Retinal pigment epithelial cell (primary cell): ENCODE measurements around the gene ATP1A2.

ENCODE experiments used
- DNase-seq: peaks from one replicate; pipeline ENCODE4 v3.0.0-alpha.2; 2010; ENCODE audit warnings: low read depth
- H3K4me3 ChIP-seq: 2 replicates; pipeline ENCODE4 v1.5.1; 2011; ENCODE audit warnings: mild to moderate bottlenecking, low read length, control low read depth, moderate library complexity
- CTCF ChIP-seq: conservative IDR thresholded peaks from 2 replicates; pipeline ENCODE4 v1.5.1; 2011; ENCODE audit warnings: low read depth, low read length, control low read depth, inconsistent platforms

ATP1A2 gene

GRCh38 chr1:160115545-160116282 lies at the start of gene ATP1A2:
Gene ATP1A2, plus strand, starts transcription at chr1:160115759. Its CDS starts 103 bp downstream, at chr1:160115862.
- no peak for DNase-seq
- no peak within 1 kb of the TSS for H3K4me3 ChIP-seq
- TF ChIP-seq CTCF: no peak

- H3K4me3 ChIP-seq: no peak overlapping the region
- TF ChIP-seq CTCF: no peak
- DNase-seq: no peak
These were observed 48.5 kb upstream of the ATP1A2 start for GRCh38 chr1:160066829-160067745.

GRCh38 chr1:160068225-160068624 lies 47.3 kb upstream of the ATP1A2 start:
- no peak for TF ChIP-seq CTCF
- no peak for DNase-seq
- no peak overlapping the region for H3K4me3 ChIP-seq

- DNase-seq: no peak
- H3K4me3 ChIP-seq: peak within 1 kb of the TSS; percentile 56
- TF ChIP-seq CTCF: no peak
These were observed 45.9 kb upstream of the ATP1A2 start, which contains the start of gene KCNJ10 for GRCh38 chr1:160069460-160070231. Gene KCNJ10, minus strand, starts transcription at chr1:160070160. Its CDS starts 27,628 bp downstream, at chr1:160042532.

- peak overlapping the region; percentile 56 for H3K4me3 ChIP-seq
- DNase-seq: no peak
- no peak for TF ChIP-seq CTCF
These were observed 45.1 kb upstream of the ATP1A2 start for GRCh38 chr1:160070243-160071163.

- H3K4me3 ChIP-seq: no peak overlapping the region
- DNase-seq: no peak
- TF ChIP-seq CTCF: no peak
These were observed 44.3 kb upstream of the ATP1A2 start for GRCh38 chr1:160071289-160071688.
